ENCODE data around the gene VARS2. TPM values are rescaled to one million over a fixed set of nuclear protein-coding genes. Genes with fewer than 3 reads are reported as not detected.

Gene VARS2
- total RNA-seq, 1 experiment from 2014 or later: 39.8 TPM

DNA sequence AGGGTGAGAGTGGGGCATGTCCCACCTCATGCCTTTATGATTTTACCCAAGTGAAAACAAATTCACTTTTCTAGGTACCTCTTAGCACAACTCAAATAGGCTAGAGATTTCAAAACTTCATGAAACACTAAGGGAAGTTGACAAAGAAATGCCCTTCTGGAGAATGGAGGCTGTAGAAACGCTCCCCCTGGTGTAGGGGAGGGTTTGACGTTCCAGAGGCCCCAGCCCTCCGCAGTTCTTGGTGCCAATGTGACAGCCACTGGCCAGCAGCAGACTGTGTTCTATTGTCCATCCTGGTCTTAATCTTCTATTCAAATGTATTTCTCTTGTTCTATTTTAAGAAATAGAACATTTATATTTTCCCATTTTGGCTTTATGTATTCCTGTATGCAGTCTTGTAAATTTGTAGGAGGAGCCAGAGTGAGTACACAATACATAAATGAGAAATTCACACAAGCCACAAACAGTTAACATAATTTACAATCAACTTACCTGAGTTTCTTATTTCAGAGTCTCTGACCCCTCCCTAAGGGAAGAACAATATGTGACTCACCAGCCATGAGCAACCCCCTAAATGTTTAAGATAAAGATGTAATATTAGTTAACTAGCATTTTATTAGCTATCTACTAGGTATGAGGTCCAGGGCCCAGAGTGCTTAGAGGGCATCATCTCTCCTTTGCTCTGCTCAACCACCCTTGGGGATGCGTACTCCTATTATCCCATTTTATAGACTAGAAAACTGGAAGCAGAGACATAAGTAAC lies 60.6 kb downstream of the VARS2 start:
- Histone ChIP-seq H3K4me3 (replicated peaks in 1 of 2; ENCODE audit: low read depth in 1 of 2, low read length in 2 of 2) (no peak overlapping the region), H3K9ac (ENCODE audit: low read length) (no peak overlapping the region), H4K20me1 (ENCODE audit: insufficient read depth) (no peaks in the 10 kb centered on the region), H3K9me2 (ENCODE audit: insufficient read depth) (no peaks in the 10 kb centered on the region), H3K9me3 (ENCODE audit: control insufficient read depth in 1 of 2, insufficient read depth in 1 of 2, low read depth in 1 of 2, low read length in 2 of 2) (no peaks in the 10 kb centered on the region), H3K79me2 (ENCODE audit: insufficient read depth, low read length) (no peaks in the 10 kb centered on the region), H3K27me3 (ENCODE audit: insufficient read depth, low read length) (no peaks in the 10 kb centered on the region), H3K4me1 (ENCODE audit: control insufficient read depth in 1 of 2, insufficient read depth in 2 of 2, low read length in 2 of 2) (no peaks in the 10 kb centered on the region), H3K4me2 (ENCODE audit: low read length) (no peak overlapping the region), H3K36me3 (ENCODE audit: control insufficient read depth in 1 of 2, insufficient read depth in 2 of 2, low read length in 2 of 2) (no peaks in the 10 kb centered on the region), H2AFZ (ENCODE audit: low read depth, low read length, poor library complexity, severe bottlenecking) (no peak overlapping the region), H3K27ac (ENCODE audit: low read depth, low read length) (no peak overlapping the region)
- no TSS peak for BruUV-seq (replicated peaks)
- CTCF ChIA-PET: no interaction called here
- DNase-seq (ENCODE audit: low read depth, low spot score) (no peak), ATAC-seq (no peak)
- POLR2A ChIA-PET: no interaction called here
- TF ChIP-seq TCF7L2 (IDR thresholded peaks at IDR 0.05; ENCODE audit: borderline replicate concordance, extremely low read depth, insufficient read depth, insufficient read length) (no peak), SP1 (IDR thresholded peaks at IDR 0.05; ENCODE audit: low read depth) (no peak), EGR1 (IDR thresholded peaks at IDR 0.05; ENCODE audit: low read depth) (no peak), SIN3A (IDR thresholded peaks at IDR 0.05; ENCODE audit: low read depth) (no peak), RAD21 (IDR thresholded peaks at IDR 0.05; ENCODE audit: low read depth) (no peak), YY1 (IDR thresholded peaks at IDR 0.05; ENCODE audit: extremely low read depth, insufficient replicate concordance, low read depth, low read length) (no peak), POLR2A (IDR thresholded peaks at IDR 0.05; ENCODE audit: borderline replicate concordance, extremely low read depth, insufficient read depth, insufficient read length) (no peak), ZNF274 (IDR thresholded peaks at IDR 0.05; ENCODE audit: low read depth, low read length) (no peak)
- TF ChIP-seq, protein P1, sequence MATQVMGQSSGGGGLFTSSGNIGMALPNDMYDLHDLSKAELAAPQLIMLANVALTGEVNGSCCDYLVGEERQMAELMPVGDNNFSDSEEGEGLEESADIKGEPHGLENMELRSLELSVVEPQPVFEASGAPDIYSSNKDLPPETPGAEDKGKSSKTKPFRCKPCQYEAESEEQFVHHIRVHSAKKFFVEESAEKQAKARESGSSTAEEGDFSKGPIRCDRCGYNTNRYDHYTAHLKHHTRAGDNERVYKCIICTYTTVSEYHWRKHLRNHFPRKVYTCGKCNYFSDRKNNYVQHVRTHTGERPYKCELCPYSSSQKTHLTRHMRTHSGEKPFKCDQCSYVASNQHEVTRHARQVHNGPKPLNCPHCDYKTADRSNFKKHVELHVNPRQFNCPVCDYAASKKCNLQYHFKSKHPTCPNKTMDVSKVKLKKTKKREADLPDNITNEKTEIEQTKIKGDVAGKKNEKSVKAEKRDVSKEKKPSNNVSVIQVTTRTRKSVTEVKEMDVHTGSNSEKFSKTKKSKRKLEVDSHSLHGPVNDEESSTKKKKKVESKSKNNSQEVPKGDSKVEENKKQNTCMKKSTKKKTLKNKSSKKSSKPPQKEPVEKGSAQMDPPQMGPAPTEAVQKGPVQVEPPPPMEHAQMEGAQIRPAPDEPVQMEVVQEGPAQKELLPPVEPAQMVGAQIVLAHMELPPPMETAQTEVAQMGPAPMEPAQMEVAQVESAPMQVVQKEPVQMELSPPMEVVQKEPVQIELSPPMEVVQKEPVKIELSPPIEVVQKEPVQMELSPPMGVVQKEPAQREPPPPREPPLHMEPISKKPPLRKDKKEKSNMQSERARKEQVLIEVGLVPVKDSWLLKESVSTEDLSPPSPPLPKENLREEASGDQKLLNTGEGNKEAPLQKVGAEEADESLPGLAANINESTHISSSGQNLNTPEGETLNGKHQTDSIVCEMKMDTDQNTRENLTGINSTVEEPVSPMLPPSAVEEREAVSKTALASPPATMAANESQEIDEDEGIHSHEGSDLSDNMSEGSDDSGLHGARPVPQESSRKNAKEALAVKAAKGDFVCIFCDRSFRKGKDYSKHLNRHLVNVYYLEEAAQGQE (IDR thresholded peaks at IDR 0.05; ENCODE audit: low read depth): no peak
- RAD21 ChIA-PET (ENCODE audit: low non-redundant PET in 1 of 2, low total read pairs in 2 of 2, uncharacterized antibody in 2 of 2, unreplicated experiment in 2 of 2): no interaction called here
- intact Hi-C loops (cut with micrococcal nuclease): no loop called here

Small RNAs within 50 kb of the gene (microRNA-seq; reads per million reads assigned to microRNA genes)
- 2.4 reads per million for gene MIR4640 (ENCODE audit: borderline number of aligned reads)

Other genes starting within 250 kb of the VARS2 start
- 46.0 TPM for gene DHX16, start 241.2 kb upstream of the VARS2 start, total RNA-seq (2021; ENCODE audit: unreplicated experiment)
- gene PPP1R18, start 227.6 kb upstream of the VARS2 start, total RNA-seq (2021; ENCODE audit: unreplicated experiment): 33.6 TPM
- 13.6 TPM for gene NRM, start 223.3 kb upstream of the VARS2 start, total RNA-seq (2021; ENCODE audit: unreplicated experiment)
- 75.8 TPM for gene MDC1, start 197.0 kb upstream of the VARS2 start, total RNA-seq (2021; ENCODE audit: unreplicated experiment)
- 886 TPM for gene TUBB, start 193.9 kb upstream of the VARS2 start, total RNA-seq (2021; ENCODE audit: unreplicated experiment)
- 117 TPM for gene FLOT1, start 171.6 kb upstream of the VARS2 start, total RNA-seq (2021; ENCODE audit: unreplicated experiment)
- gene IER3, start 169.7 kb upstream of the VARS2 start, total RNA-seq (2021; ENCODE audit: unreplicated experiment): 952 TPM
- gene DDR1, start 29.7 kb upstream of the VARS2 start, total RNA-seq (2021; ENCODE audit: unreplicated experiment): 211 TPM
- 59.7 TPM for gene GTF2H4, start 6.0 kb upstream of the VARS2 start, total RNA-seq (2021; ENCODE audit: unreplicated experiment)
- gene SFTA2, start 17.9 kb downstream of the VARS2 start, total RNA-seq (2021; ENCODE audit: unreplicated experiment): not detected
- 0.15 TPM for gene MUCL3, start 26.7 kb downstream of the VARS2 start, total RNA-seq (2021; ENCODE audit: unreplicated experiment)
- not detected for gene MUC21, start 69.5 kb downstream of the VARS2 start, total RNA-seq (2021; ENCODE audit: unreplicated experiment)
- gene MUC22, start 96.2 kb downstream of the VARS2 start, total RNA-seq (2021; ENCODE audit: unreplicated experiment): not detected
- not detected for gene C6orf15, start 198.3 kb downstream of the VARS2 start, total RNA-seq (2021; ENCODE audit: unreplicated experiment)
- gene PSORS1C1, start 200.6 kb downstream of the VARS2 start, total RNA-seq (2021; ENCODE audit: unreplicated experiment): 9.8 TPM
- 0.12 TPM for gene CDSN, start 206.2 kb downstream of the VARS2 start, total RNA-seq (2021; ENCODE audit: unreplicated experiment)
- not detected for gene PSORS1C2, start 224.8 kb downstream of the VARS2 start, total RNA-seq (2021; ENCODE audit: unreplicated experiment)
- gene CCHCR1, start 243.6 kb downstream of the VARS2 start, total RNA-seq (2021; ENCODE audit: unreplicated experiment): 40.7 TPM
- 15.4 TPM for gene TCF19, start 244.4 kb downstream of the VARS2 start, total RNA-seq (2021; ENCODE audit: unreplicated experiment)